ENCODE results near the gene CBARP. TPM values are rescaled to one million over a fixed set of nuclear protein-coding genes. Genes with fewer than 3 reads are reported as not detected.
"Not testable (repeated sequence)": the region's sequence is repeated elsewhere in the genome, so short reads cannot be mapped to it uniquely, and the experiment has no call there.

Gene CBARP
- total RNA-seq, 1 donor from 2014 or later, result 2.2 TPM

DNA sequence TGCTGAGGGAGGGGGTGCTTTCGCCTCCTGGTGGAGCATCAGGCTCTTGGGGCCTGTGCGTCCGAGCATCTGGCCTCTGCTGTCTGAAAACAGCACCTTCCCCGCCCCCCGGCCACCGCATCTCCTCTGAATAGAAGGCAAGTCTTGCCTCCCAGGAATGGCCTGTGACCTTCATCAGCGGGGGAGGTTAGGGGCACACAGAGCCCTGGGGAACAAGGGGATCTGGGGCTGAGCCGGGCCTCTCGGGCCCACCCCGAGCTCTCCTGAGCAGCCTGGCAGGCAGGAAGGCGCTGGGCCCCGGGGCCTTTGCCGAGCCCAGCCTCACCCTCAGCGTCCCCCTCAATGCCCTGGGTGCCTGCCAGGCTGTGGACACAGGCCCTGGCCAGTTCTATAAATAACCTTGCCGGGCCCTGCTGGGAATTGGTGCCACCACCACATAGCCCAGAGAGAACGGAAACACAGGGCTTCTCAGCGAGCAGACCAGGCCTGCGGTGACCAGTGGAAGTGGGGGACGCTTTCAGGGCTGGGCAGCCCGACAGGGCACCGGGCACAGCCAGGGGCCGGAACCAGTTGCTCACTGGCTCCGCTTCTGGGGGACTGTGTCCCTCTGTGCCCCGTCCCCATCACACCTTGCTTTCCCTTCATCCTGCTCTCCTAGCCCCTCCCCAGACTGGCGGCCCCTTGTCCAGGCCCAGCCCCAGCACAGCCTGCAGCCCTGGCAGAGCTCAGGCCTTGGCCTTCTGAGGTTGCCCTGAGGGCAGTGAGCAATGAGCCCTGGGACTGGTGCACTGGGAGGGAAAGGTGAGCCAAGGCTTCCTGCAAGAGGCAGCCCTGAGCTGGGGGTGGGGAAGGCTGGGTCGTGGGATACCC lies 22.7 kb downstream of the CBARP start:
- no peak for DNase-seq (ENCODE audit: low read depth, low spot score)

- DNase-seq (ENCODE audit: low read depth, low spot score), result no peak
Observed at GRCh38 chr19:1214299-1214861, 23.4 kb downstream of the CBARP start.

- peak; percentile 92 for DNase-seq (ENCODE audit: low read depth, low spot score)
Observed at GRCh38 chr19:1213391-1214286, 24.2 kb downstream of the CBARP start.

DNA sequence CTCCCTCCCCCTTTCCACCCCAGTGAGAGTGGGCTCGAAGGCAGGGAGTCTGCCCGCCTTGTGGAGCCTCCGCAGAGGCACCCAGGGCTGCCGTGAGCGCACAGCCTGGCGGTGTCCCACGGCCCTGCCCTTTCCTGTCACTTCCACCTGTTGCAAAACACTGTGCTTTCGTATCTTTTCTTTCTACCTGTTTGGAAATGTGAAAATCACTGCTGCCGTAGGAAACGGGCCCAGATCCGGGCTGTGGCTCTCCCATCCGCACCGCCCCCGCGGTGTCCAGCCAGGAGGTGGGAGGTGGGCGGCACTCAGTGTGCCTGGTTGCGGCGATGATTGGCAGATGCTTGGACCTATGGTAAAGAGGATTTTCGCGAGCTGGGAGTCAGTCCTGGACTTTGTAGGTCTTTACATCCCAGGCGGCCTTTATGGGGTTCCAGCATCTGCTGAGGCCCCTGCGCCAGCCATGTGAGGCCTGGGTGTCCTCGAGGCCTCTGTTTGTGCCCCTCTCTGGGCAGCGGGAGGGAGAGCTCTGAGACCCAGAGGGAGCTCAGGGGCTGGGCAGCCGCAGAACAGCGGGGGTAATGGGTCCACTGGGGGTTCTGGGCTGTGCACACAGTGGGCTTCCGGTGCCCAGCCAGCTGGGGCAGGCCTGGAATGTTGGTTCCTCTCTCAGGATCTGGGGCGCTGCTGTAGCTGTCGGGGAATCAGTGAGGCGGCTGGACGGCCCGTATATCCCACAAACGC lies 26.1 kb downstream of the CBARP start:
- DNase-seq (ENCODE audit: low read depth, low spot score), result no peak

DNA sequence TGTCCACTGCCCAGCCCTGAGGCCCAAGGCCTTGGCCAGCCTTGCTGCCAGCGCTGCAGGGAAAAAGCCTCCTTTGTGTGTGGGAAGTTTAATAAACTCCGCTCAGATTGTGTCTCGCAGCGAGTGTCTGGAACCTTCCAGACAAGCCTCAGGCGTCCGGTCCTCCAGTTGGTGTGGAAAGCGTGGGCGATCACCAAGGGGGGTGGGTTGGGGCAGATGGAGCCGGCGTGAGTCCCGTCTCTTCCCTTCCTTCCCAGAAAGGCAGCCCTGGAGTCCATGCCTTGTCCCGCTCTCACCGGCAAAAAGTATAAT lies 27.6 kb downstream of the CBARP start:
- no peak for DNase-seq (ENCODE audit: low read depth, low spot score)

DNA sequence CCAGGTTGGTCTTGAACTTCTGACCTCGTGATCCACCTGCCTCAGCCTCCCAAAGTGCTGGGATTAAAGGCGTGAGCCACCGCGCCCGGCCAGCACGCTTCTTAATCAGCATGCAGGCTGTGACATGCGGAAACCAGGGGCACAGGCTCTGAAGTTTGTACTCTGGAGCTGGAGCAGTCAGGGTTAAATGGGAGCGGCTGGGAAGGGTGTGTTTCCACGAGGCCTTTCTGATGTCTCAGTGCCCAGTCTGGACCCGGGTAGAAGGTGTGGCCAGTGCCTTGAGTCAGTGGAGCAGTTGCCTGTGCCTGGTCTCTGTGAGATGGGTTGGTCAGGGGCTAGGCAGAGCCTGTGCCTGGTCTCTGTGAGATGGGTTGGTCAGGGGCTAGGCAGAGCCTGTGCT lies 29.0 kb downstream of the CBARP start:
- not testable (repeated sequence) for DNase-seq (ENCODE audit: low read depth, low spot score)

GRCh38 chr19:1206864-1207450 lies 30.8 kb downstream of the CBARP start:
- no peak for DNase-seq (ENCODE audit: low read depth, low spot score)

DNA sequence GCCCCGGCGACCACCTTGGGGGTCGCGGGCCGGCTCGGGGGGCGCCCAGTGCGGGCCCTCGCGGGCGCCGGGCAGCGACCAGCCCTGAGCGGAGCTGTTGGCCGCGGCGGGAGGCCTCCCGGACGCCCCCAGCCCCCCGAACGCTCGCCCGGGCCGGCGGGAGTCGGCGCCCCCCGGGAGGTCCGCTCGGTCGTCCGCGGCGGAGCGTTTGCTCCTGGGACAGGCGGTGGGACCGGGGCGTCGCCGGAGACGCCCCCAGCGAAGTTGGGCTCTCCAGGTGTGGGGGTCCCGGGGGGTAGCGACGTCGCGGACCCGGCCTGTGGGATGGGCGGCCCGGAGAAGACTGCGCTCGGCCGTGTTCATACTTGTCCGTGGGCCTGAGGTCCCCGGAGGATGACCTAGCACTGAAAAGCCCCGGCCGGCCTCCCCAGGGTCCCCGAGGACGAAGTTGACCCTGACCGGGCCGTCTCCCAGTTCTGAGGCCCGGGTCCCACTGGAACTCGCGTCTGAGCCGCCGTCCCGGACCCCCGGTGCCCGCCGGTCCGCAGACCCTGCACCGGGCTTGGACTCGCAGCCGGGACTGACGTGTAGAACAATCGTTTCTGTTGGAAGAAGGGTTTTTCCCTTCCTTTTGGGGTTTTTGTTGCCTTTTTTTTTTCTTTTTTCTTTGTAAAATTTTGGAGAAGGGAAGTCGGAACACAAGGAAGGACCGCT lies 31.5 kb downstream of the CBARP start:
- no peak for DNase-seq (ENCODE audit: low read depth, low spot score)

- DNase-seq (ENCODE audit: low read depth, low spot score), result peak; percentile 86
Observed at GRCh38 chr19:1205114-1206099, 32.4 kb downstream of the CBARP start, which contains the start of gene STK11. STK11 (plus strand) TSS chr19:1205778; CDS start chr19:1206914, 1,136 bp downstream.

DNA sequence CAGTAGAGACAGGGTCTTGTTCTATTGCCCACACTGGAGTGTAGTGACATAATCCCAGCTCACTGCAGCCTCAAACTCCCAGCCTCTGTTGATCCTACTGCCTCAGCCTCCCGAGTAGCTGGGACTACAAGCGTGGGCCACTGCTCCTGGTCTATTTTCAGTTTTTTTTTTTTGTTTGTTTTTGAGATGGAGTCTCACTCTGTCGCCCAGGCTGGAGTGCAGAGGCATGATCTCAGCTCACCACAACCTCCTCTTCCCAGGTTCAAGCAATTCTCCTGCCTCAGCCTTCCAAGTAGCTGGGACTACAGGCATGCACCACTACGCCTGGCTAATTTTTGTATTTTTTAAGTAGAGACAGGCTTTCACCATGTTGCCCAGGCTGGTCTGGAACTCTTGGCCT lies 37.2 kb downstream of the CBARP start:
- not testable (repeated sequence) for DNase-seq (ENCODE audit: low read depth, low spot score)

GRCh38 chr19:1199531-1199930 lies 38.3 kb downstream of the CBARP start:
- DNase-seq (ENCODE audit: low read depth, low spot score), result no peak

- no peak for DNase-seq (ENCODE audit: low read depth, low spot score)
Observed at GRCh38 chr19:1189419-1189818, 48.4 kb downstream of the CBARP start.

DNA sequence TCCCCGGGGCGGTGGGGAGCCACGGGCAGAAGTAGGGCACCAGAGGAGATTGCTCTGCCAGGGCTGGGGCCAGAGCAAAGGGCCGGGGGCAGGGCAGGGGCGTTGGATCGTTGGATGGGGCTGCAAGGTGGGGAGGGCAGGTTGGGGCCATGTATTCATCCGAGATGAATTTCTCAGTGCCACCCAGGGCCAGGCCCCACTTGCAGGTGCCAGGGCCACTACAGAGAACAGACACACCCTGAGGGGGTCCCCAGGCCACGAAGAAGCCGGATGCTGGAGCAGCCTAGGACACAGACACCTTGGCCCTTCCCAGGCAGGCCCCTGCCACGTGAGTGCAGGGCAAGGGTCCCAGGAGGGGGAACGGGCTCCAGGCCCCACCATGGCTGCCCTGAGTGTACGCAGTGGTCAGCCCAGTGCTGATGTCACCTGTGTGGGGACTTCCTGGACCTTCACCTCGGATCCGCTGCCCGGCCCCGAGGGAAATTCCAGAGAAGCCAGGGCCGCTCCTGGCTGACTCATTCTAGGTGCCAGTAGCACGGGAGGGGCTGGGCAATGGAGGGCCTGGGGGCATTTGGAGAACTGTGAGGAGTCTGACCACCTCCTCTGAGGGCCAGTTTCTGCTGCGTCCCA lies 54.1 kb downstream of the CBARP start:
- DNase-seq (ENCODE audit: low read depth, low spot score), result no peak

GRCh38 chr19:1182727-1183126 lies 55.1 kb downstream of the CBARP start:
- no peak for DNase-seq (ENCODE audit: low read depth, low spot score)

GRCh38 chr19:1182068-1182467 lies 55.7 kb downstream of the CBARP start:
- DNase-seq (ENCODE audit: low read depth, low spot score), result no peak

GRCh38 chr19:1181606-1182005 lies 56.2 kb downstream of the CBARP start:
- no peak for DNase-seq (ENCODE audit: low read depth, low spot score)
